Left kidney (tissue), 2 donors: Measurements from ENCODE around the gene TEX44. TPM values are rescaled to one million over a fixed set of nuclear protein-coding genes. Genes with fewer than 3 reads are reported as not detected.
A peak's percentile ranks its signal among the peaks of the same experiment; 100 is the strongest.
"Not testable (repeated sequence)": the region's sequence is repeated elsewhere in the genome, so short reads cannot be mapped to it uniquely, and the experiment has no call there.

Experiments used
- DNase-seq: peaks from one replicate; pipeline ENCODE4 v3.0.0-alpha.2; 2013
- polyA plus RNA-seq: library from polyadenylated mRNA; unstranded; fragments of 120-200 nt; gene quantifications from one replicate; pipeline ENCODE4 v1.2.1, GENCODE V29; 2013; ENCODE audit not compliant: insufficient read length

TEX44 gene
- polyA plus RNA-seq, 1 donor: not detected

- DNase-seq: not testable (repeated sequence)
Observed at GRCh38 chr2:231570915-231571314, 21.7 kb upstream of the TEX44 start.

- no peak for DNase-seq
Observed at GRCh38 chr2:231571661-231572191, 20.9 kb upstream of the TEX44 start.

GRCh38 chr2:231573096-231573495 lies 19.6 kb upstream of the TEX44 start:
- no peak for DNase-seq

- no peak for DNase-seq
Observed at GRCh38 chr2:231573698-231574421, 18.8 kb upstream of the TEX44 start.

GRCh38 chr2:231575612-231576256 lies 16.9 kb upstream of the TEX44 start:
- no peak for DNase-seq

GRCh38 chr2:231576465-231576864 lies 16.2 kb upstream of the TEX44 start:
- no peak for DNase-seq

GRCh38 chr2:231578655-231579054 lies 14.0 kb upstream of the TEX44 start:
- not testable (repeated sequence) for DNase-seq

GRCh38 chr2:231579560-231579959 lies 13.1 kb upstream of the TEX44 start:
- DNase-seq: no peak

- no peak for DNase-seq
Observed at GRCh38 chr2:231581328-231581727, 11.3 kb upstream of the TEX44 start.

GRCh38 chr2:231583982-231584381 lies 8.7 kb upstream of the TEX44 start:
- no peak for DNase-seq

GRCh38 chr2:231587744-231588143 lies 4.9 kb upstream of the TEX44 start:
- DNase-seq: not testable (repeated sequence)

GRCh38 chr2:231589656-231590055 lies 3.0 kb upstream of the TEX44 start:
- no peak for DNase-seq

- DNase-seq: no peak
Observed at GRCh38 chr2:231590614-231591013, 2.0 kb upstream of the TEX44 start.

- no peak for DNase-seq
Observed at GRCh38 chr2:231593666-231594065, 1.0 kb downstream of the TEX44 start.

GRCh38 chr2:231597014-231597611 lies 4.4 kb downstream of the TEX44 start:
- DNase-seq: no peak

GRCh38 chr2:231597627-231598026 lies 5.0 kb downstream of the TEX44 start:
- DNase-seq: no peak

GRCh38 chr2:231600619-231601355 lies 8.1 kb downstream of the TEX44 start:
- DNase-seq: no peak

- peak; percentile 83 for DNase-seq
Observed at GRCh38 chr2:231601356-231602229, 8.9 kb downstream of the TEX44 start.

GRCh38 chr2:231602859-231603467 lies 10.3 kb downstream of the TEX44 start:
- no peak for DNase-seq

GRCh38 chr2:231604101-231604684 lies 11.5 kb downstream of the TEX44 start:
- DNase-seq: no peak
